IPS DF 6.9 (cell line): Measurements from ENCODE around the gene SPEM2.

Experiments
- DNase-seq: peaks from one replicate; pipeline ENCODE4 v3.0.0-alpha.2; 2013; ENCODE audit warnings: low read depth, low spot score
- H3K27ac ChIP-seq: one replicate; pipeline ENCODE4 v1.5.1; 2013; ENCODE audit warnings: low read length, control low read depth
- H3K27me3 ChIP-seq: 2 replicates; pipeline ENCODE4 v1.6.1; 2013; ENCODE audit warnings: mild to moderate bottlenecking, low read length; ENCODE audit not compliant: control insufficient read depth, insufficient read depth
- H3K36me3 ChIP-seq: 2 replicates; pipeline ENCODE4 v1.6.1; 2013; ENCODE audit warnings: low read length; ENCODE audit not compliant: control insufficient read depth, insufficient read depth
- H3K4me1 ChIP-seq: 2 replicates; pipeline ENCODE4 v1.6.1; 2013; ENCODE audit warnings: low read length; ENCODE audit not compliant: control insufficient read depth, insufficient read depth
- H3K4me3 ChIP-seq: 2 replicates; pipeline ENCODE4 v1.5.1; 2013; ENCODE audit warnings: mild to moderate bottlenecking, low read length
- H3K9me3 ChIP-seq: 2 replicates; pipeline ENCODE4 v1.6.1; 2013; ENCODE audit warnings: low read length, inconsistent platforms; ENCODE audit not compliant: control insufficient read depth, insufficient read depth
- WGBS: extraction: QIAGEN DNeasy Blood & Tissue Kit; methylation state at CpG from one replicate; pipeline ENCODE4 v1.1.7; 2013; ENCODE audit warnings: mixed read lengths, missing lambda C conversion rate; ENCODE audit not compliant: insufficient read length, insufficient coverage; 5-methylcytosine and 5-hydroxymethylcytosine counted together

The SPEM2 gene

GRCh38 chr17:7403977-7404736, 21.3 kb upstream of the SPEM2 start, which contains the start of gene TMEM256:
Gene TMEM256, minus strand, starts transcription at chr17:7404097. Its CDS starts 13 bp downstream, at chr17:7404084.
- WGBS = no CpG with 5 or more reads among the region's 49 CpGs
- Histone ChIP-seq H3K36me3 (peaks cover 7% of the 10 kb centered on the region), H3K9me3 (no peaks in the 10 kb centered on the region), H3K4me1 (peaks cover 2% of the 10 kb centered on the region), H3K27me3 (no peaks in the 10 kb centered on the region), H3K4me3 (peak within 1 kb of the TSS; percentile 99), H3K27ac (no peak within 1 kb of the TSS)
- peak; percentile 98 for DNase-seq

GRCh38 chr17:7404737-7405349, 20.6 kb upstream of the SPEM2 start:
- Histone ChIP-seq H3K36me3 (peaks cover 12% of the 10 kb centered on the region), H3K4me3 (peak overlapping the region; percentile 72; the same call in 1 of the 2 replicates), H3K9me3 (no peaks in the 10 kb centered on the region), H3K27ac (no peak overlapping the region), H3K27me3 (no peaks in the 10 kb centered on the region), H3K4me1 (peaks cover 2% of the 10 kb centered on the region)
- DNase-seq = no peak
- no CpG with 5 or more reads among the region's 65 CpGs for WGBS

GRCh38 chr17:7405350-7406234, 19.8 kb upstream of the SPEM2 start:
- no peak for DNase-seq
- no peak overlapping the region for H3K27ac ChIP-seq
- peak overlapping the region; percentile 72 for H3K4me3 ChIP-seq
- H3K4me1 ChIP-seq = peaks cover 2% of the 10 kb centered on the region
- H3K27me3 ChIP-seq = no peaks in the 10 kb centered on the region
- no peaks in the 10 kb centered on the region for H3K9me3 ChIP-seq
- WGBS = no CpG with 5 or more reads among the region's 38 CpGs
- H3K36me3 ChIP-seq = peaks cover 19% of the 10 kb centered on the region

- no CpG with 5 or more reads among the region's 12 CpGs for WGBS
- no peak for DNase-seq
- H3K27ac ChIP-seq = no peak overlapping the region
- H3K9me3 ChIP-seq = no peaks in the 10 kb centered on the region
- peak overlapping the region; percentile 72; the same call in 1 of the 2 replicates for H3K4me3 ChIP-seq
- H3K36me3 ChIP-seq = peaks cover 20% of the 10 kb centered on the region
- H3K27me3 ChIP-seq = no peaks in the 10 kb centered on the region
- H3K4me1 ChIP-seq = peaks cover 2% of the 10 kb centered on the region
These were observed 19.1 kb upstream of the SPEM2 start for GRCh38 chr17:7406235-7406825.

- Histone ChIP-seq H3K36me3 (peaks cover 20% of the 10 kb centered on the region), H3K4me3 (no peak overlapping the region), H3K27ac (no peak overlapping the region), H3K9me3 (no peaks in the 10 kb centered on the region), H3K27me3 (no peaks in the 10 kb centered on the region), H3K4me1 (peaks cover 2% of the 10 kb centered on the region)
- WGBS = no CpG with 5 or more reads among the region's 13 CpGs
- DNase-seq = no peak
These were observed 18.3 kb upstream of the SPEM2 start for GRCh38 chr17:7407082-7407481.

- H3K27ac ChIP-seq = no peak within 1 kb of the TSS
These were observed 17.7 kb upstream of the SPEM2 start, which contains the start of gene NLGN2 for GRCh38 chr17:7407485-7408251. Gene NLGN2, plus strand, starts transcription at chr17:7407845. Its CDS starts 411 bp downstream, at chr17:7408256.

GRCh38 chr17:7408252-7408727, 17.1 kb upstream of the SPEM2 start:
- peaks cover 20% of the 10 kb centered on the region for H3K36me3 ChIP-seq
- H3K4me3 ChIP-seq = no peak overlapping the region; the same call in 1 of the 2 replicates
- H3K4me1 ChIP-seq = peaks cover 2% of the 10 kb centered on the region
- no peak overlapping the region for H3K27ac ChIP-seq
- no peak for DNase-seq
- no peaks in the 10 kb centered on the region for H3K9me3 ChIP-seq
- WGBS = no CpG with 5 or more reads among the region's 58 CpGs
- H3K27me3 ChIP-seq = no peaks in the 10 kb centered on the region

More at GRCh38 chr17:7407485-7408251, 17.7 kb upstream of the SPEM2 start, which contains the start of gene NLGN2:
- Histone ChIP-seq H3K36me3 (peaks cover 20% of the 10 kb centered on the region), H3K4me1 (peaks cover 2% of the 10 kb centered on the region), H3K27me3 (no peaks in the 10 kb centered on the region), H3K9me3 (no peaks in the 10 kb centered on the region), H3K4me3 (no peak within 1 kb of the TSS; the same call in 1 of the 2 replicates)
- whole genome bisulfite sequencing = no CpG with 5 or more reads among the region's 12 CpGs
- DNase-seq = no peak

GRCh38 chr17:7408863-7409262, 16.6 kb upstream of the SPEM2 start:
- peaks cover 20% of the 10 kb centered on the region for H3K36me3 ChIP-seq
- H3K4me1 ChIP-seq = peaks cover 2% of the 10 kb centered on the region
- no peak overlapping the region for H3K27ac ChIP-seq
- no peak overlapping the region for H3K4me3 ChIP-seq
- no peak for DNase-seq
- no peaks in the 10 kb centered on the region for H3K9me3 ChIP-seq
- H3K27me3 ChIP-seq = no peaks in the 10 kb centered on the region
- no CpG with 5 or more reads among the region's 6 CpGs for WGBS

- Histone ChIP-seq H3K27ac (no peak overlapping the region), H3K27me3 (no peaks in the 10 kb centered on the region), H3K9me3 (no peaks in the 10 kb centered on the region), H3K4me1 (peaks cover 2% of the 10 kb centered on the region), H3K36me3 (peaks cover 21% of the 10 kb centered on the region), H3K4me3 (no peak overlapping the region)
- WGBS = no CpG with 5 or more reads among the region's 6 CpGs
- DNase-seq = no peak
These were observed 15.7 kb upstream of the SPEM2 start for GRCh38 chr17:7409716-7410115.
